ELR (cell line): Measurements from ENCODE around the gene TMPRSS6.

Experiments
- DNase-seq: peaks from one replicate; pipeline ENCODE4 v3.0.0-alpha.2; 2015; ENCODE audit warnings: low read depth

The TMPRSS6 gene

GRCh38 chr22:37051391-37052385 is 57.8 kb downstream of the TMPRSS6 start, which contains the start of gene KCTD17:
TSS of gene KCTD17 (plus strand) at chr22:37051742. CDS start at chr22:37051761, 19 bp downstream.
- peak; percentile 83 for DNase-seq

DNA sequence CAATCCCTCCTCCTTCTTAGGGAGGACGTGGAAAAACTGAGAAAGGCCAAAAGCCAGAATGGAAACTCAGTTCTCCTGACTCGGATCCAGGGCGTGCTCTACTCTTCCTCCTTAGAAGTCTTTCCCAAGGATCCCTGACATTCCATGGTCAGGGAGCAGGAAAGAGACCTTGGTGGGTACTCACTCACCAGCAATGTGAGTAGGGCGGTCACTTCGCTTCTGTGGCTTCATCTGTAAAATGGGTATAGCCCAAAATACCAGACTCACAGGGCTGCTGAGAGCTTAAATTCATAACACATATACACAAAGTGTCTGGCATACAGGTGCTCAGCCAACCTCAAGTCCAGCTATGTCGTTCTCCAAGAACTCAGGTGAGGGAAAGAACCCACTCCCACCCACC is 58.6 kb downstream of the TMPRSS6 start:
- DNase-seq, result no peak

DNA sequence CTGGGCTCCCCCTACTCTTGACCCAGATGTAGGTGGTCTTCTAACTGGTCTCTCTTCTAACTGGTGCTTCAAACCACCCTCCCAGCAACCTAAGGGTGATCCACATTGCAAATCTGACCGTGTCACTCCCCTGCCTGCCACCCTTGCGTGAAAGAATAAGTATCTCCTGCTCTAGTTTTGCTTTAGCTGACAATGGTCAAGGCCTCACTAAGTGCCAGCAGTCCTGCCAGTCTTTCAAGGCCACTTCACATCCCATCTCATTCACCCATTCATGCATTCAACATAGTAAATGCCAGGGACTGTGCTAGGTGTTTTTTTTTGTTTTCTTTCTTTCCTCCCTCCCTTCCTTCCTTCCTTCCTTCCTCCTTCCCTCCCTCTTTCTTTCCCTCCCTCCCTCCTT is 60.3 kb downstream of the TMPRSS6 start:
- DNase-seq, result no peak

DNA sequence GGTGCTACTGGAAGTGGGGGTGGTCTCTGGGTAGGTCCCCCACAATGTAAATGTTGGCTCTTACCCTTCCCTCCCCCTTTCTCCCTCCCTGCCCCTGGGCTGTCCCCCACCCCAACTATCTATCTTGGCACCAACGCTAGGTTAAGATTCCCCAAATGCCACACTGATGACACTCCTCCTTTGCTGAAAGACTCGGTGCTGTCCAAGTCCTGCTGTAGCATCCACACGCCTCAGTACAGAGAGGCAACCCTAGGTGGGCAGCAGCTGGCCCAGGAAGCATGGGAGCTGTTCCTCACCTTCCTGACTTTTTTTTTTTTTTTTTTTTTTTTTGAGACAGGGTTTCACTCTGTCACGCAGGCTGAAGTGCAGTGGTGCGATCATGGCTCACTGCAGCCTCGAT is 61.4 kb downstream of the TMPRSS6 start:
- DNase-seq, result no peak

GRCh38 chr22:37047006-37047405 is 62.5 kb downstream of the TMPRSS6 start:
- no peak for DNase-seq

DNA sequence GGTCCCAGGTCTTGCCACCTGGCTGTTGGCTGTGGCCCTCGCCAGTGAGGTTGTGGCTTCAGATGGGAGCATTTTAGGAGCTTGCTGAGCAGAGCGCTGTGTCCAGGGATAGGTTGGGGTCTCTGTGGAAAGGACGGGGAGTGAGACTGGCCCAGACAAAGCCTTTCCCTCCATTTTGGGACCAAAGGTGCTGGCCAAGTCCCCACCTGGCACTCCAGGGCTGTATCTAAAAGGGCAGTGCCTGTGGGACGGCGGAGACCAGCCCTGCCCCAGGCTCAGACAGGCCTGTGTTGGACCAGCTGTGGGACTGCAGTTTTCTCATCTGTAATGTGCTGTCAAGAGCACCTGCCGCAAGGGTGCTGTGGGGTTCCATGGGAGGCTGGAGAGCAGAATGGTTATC is 62.9 kb downstream of the TMPRSS6 start:
- no peak for DNase-seq

GRCh38 chr22:37045958-37046357 is 63.6 kb downstream of the TMPRSS6 start:
- peak; percentile 63 for DNase-seq

- DNase-seq, result no peak
Observed at GRCh38 chr22:37044634-37045625, 64.6 kb downstream of the TMPRSS6 start.

DNA sequence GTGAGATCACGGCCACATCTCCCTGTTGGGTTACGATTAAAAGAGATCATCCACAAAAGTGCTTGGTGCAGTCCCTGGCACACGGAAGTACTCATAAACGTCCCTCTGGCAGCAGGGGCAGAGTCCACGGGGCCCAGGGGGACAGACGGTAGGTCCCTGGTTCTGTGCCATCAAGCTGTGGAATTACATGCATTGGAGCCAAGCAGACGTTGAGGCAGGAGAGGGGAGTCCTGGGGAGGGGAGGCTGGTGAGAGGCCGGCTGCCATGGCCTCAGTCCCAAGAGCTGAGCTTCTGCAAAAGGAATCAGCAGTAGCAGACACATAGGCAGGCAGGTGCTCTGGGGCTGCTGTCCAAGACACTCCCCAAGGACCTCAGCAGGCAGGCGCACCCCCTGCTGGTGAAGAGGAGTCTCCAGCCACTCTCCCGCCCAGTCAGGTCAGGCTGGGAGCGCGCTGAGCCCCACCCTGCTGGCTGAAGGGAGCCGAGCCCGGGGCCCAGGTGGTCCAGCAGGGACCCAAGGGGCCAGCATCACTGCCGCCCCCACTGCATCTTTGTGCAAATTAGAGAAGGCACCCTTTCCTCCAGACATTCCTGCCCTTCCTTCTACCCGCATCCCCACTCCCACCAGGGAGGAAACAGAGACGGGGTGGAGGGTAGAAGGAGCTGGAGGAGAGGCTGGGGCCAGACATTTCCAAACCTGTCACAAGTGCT is 65.5 kb downstream of the TMPRSS6 start:
- peak; percentile 70 for DNase-seq

DNA sequence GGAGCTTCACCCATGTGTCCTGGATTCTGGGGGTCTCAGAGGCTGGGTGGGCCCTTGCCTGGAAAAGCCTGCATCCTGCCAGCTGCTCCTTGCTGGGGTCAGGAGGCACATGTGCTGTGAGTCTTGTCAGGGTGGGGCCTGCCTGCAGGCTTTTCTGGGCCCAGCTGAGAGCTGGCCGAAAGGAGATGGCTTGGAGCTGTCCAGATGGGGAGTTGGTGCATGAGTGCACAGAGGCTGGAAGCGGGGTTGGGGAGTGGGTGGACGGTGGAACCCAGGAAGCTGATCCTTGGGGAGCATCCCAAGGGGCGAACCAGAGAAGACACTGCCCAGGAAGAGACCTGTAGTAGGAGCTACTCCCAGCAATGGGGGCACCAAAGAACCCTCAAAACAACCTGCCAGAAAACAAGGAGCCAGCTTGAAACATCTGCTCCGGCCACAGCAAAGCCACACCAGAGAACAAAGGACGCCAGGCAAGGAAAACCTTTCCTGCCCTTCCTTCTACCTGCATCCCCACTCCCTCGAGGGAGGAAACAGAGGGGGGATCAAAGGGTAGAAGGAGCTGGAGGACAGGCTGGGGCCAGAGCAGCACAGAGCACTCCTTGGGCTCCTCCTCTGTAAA is 66.2 kb downstream of the TMPRSS6 start:
- DNase-seq, result no peak

GRCh38 chr22:37039466-37039865 is 70.0 kb downstream of the TMPRSS6 start:
- no peak for DNase-seq

DNA sequence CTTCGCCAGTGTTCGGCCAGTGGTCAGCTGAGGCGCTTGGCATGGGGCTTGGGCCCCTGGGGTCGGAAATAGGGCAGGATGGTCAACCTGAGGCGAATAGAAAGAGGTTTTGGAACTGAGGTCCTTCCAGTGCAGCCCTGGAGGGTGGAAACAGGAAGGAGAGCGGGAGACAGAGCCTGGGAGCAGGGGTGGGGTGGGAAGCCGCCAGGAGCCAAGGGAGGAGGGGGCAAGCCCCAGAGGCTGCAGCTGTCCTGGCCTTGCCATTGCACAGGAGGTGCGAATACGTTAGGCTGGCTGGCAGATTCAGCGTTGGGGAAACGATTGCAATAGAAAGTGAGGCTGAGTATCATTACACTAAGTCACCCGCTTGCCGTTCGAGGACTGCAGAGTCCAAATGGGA is 71.8 kb downstream of the TMPRSS6 start:
- DNase-seq, result no peak

DNA sequence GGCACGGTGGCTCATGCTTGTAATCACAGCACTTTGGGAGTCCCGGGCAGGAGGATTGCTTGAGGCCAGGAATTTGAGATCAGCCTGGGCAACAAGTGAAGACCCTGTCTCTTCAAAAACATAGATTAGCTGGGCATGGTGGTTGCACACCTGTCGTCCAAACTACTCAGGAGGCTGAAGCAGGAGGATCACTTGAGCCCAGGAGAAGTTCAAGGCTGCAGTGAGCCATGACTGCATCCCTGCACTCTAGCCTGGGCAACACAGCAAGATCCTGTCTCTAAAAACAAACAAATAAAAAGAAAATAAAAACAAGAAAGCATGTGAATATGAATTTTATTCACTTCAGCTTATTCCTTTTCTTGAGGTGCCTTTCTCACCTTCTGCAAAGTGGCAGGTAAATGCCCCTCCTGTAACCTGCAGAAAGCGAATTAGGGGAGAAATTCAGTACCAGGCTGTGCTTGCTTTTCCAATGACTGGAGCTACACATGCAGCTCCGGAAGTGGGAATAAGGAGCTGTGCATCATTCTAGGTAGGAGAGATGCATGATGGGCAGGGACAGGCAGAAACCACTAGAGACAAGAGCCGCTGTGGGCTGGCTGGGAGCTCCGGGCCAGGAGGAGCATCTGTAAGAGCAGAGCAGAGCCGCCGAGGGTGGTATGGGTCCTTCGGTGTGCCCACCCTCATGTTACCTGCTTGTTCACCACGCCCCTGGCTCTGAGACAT is 72.7 kb downstream of the TMPRSS6 start:
- no peak for DNase-seq

GRCh38 chr22:37033605-37034430 is 75.7 kb downstream of the TMPRSS6 start:
- no peak for DNase-seq

GRCh38 chr22:37032535-37033460 is 76.7 kb downstream of the TMPRSS6 start:
- peak; percentile 23 for DNase-seq

GRCh38 chr22:37032134-37032534 is 77.4 kb downstream of the TMPRSS6 start:
- no peak for DNase-seq

- no peak for DNase-seq
Observed at GRCh38 chr22:37030560-37031281, 78.8 kb downstream of the TMPRSS6 start.
